HG03432 (cell line): ENCODE measurements around the gene MATN4.

Experiments
- ATAC-seq: cut with Tn5 transposase; IDR thresholded peaks from one replicate; pipeline ENCODE4 v1.9.1; 2021; ENCODE audit warnings: mild to moderate bottlenecking, moderate library complexity; ENCODE audit not compliant: unreplicated experiment

Gene MATN4

GRCh38 chr20:45341939-45342854, 34.1 kb upstream of the MATN4 start:
- no peak for ATAC-seq

GRCh38 chr20:45341579-45341938, 33.5 kb upstream of the MATN4 start:
- ATAC-seq = no peak

DNA sequence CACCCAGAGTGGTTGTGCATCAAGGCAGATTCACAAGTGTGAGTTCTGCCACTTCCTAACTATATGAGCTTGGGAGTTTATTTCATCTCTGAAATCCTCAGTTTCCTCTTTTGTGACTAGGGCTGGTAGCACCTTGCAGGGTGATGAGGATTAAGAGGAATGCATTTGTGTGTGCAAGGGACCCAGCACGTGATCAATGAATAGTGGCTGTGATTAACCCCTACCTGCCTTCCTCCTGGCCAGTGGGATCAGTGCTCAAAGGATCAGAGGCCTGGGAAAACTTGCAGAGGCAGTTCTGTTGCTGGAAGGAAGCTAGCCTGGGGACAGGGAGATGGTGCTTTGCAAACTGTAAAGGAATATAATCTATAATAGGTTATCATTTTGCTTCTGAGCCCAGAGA, 32.9 kb upstream of the MATN4 start:
- no peak for ATAC-seq

GRCh38 chr20:45340236-45340847, 32.2 kb upstream of the MATN4 start:
- no peak for ATAC-seq

DNA sequence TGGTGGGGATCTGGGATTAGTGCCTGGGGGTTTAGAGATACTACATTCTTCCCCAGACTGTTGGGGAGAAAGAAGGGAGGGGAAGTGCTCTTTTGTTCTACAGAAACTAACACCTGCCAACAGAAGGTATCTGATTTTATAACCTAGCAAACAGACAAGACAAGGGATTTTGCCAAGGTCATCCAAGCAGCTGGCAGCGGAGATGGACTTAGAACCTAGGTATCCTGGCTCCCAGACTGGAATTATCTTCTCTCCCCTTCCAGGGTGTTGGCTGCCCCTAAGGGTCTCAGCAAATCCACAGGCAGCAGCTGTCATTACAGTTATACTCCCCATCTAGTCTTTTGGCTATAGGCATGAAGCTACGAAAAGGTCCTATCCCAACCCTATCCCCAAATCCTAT, 31.7 kb upstream of the MATN4 start:
- no peak for ATAC-seq

DNA sequence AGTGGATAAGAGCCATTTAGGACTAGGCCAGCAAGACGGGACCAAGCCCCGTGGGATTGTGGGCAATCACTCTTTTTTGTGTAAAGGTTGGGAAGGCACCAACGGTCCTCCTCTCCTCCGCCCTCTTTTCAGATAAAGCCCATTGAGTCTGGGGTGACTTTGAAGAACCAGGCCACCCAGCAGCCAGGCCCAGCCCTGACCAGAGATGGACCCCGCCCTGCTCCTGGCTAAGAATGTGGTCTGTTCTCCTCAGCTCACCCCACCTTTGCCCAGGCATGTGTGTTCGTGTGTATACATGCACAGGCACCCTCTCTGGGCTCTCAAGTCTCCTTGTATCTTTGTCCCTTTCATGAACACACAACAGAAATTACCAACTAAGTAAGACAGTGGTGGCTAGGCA, 31.0 kb upstream of the MATN4 start:
- no peak for ATAC-seq

DNA sequence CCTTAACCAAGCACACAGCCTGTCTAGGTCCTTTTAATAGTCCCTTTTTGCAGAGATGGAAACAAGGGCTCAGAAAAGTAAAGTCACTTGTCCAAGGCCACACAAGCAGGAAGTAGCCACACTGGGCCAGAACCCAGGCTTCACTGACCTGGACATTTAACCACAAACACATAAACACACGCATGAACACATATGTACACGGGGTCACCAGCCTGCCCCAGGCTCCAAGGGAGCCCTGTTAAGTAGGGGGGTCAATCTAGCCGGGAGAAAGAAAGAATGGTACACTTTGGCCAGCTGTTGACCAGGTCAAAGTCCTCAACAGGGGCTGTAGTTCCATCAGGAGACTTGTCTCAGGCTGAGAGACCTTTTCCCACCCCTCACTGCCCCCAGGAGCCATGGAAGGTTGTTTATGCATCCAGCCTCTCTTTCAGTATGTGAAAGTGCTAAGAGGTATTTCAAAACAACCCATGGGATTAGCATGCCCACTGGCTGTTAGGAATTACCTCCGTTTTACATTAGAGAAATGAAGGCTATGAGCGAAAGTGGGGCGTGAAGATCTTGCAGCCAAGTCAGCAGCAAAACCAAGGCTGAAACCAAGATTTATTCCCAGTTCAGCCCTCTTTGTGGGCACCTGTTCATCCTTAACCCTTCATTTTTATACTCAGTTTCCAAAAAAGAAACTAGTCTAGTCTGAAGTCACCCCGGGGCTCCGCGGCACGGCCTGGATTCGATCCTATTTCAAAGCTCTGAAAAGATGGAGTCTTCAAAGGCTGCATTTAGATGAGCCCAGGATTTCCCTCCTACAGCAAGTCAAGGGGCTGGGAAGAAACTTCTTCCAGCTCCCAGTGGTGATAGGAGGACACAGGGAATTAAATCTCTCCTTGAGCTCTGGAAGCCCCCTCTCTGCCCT, 30.3 kb upstream of the MATN4 start:
- no peak for ATAC-seq

DNA sequence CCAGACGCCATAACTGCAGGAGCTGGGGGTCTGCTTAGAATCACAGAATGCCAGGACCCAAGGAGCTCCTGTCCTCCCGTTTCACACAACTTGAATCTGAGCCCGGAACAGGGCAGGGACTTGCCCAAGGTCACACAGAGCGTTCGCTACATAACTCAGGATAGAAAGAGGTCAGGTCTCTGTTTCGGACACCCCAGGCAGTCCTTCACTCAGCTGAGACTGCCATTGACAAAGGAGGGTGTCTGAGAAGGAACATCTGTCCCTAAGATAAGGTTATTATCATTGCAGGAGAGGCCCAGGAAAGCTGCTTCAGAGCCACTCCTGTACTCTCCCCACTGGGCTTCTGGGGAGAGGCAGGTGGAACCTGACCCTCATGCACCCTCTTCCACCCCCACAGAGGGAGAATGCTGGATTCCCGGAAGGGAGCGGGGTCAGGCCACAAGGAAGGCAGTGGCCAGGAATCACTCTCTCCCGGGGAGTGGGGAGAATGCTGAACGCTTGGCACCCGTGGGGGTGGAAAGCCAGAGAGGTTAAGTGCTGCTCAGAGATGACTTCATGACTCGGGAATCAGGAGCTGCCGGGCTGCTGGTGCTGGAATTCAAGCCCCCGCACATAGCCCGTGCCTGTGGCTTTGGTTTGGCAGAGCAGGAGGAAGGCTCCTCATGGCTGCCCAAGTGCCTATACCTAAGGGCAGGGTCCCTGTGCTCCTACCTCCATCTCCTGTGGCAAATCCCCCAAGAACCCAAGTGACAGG, 29.4 kb upstream of the MATN4 start:
- no peak for ATAC-seq

GRCh38 chr20:45336530-45337366, 28.6 kb upstream of the MATN4 start:
- ATAC-seq = no peak

- no peak for ATAC-seq
Observed at GRCh38 chr20:45330476-45330875, 22.4 kb upstream of the MATN4 start.

DNA sequence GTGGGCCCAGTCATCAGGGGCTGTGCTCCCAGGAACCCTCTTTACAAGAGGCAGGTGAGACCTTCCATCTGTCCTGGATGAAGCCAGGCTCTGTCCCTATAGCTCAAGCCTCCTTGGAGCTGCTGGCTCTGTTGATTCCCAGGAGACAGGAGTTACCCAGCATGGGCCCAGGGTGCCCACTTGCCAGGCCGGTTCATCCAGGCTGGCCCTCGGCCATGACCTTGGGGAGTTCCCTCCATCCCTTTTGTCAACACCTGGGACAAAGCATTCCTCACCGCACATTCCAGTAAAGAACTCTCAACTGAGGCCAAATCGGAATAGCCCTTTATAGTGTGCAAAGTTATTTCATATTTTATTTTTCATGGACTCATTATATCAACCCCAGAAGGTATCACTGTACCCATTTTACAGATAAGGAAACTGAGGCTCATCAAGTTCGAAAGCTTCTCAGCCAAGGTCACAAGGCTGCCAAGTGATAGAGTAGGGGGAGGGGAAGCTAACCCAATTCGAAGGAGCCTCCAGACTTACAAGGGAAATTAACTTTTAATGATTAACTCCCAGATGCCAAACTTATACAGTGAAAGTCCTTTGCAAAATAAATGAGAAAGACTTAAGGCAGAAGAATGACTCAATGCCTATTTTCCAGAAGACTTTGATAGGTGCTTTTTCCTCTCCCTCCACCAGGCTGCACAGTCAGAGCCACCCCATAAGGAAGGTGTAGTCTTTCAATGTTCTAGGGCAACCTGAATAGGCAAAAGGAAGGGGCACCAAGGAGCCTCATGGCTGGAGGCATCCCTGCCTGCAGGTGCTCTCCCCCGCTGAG, 21.6 kb upstream of the MATN4 start:
- no peak for ATAC-seq

GRCh38 chr20:45328451-45328850, 20.4 kb upstream of the MATN4 start:
- no peak for ATAC-seq

DNA sequence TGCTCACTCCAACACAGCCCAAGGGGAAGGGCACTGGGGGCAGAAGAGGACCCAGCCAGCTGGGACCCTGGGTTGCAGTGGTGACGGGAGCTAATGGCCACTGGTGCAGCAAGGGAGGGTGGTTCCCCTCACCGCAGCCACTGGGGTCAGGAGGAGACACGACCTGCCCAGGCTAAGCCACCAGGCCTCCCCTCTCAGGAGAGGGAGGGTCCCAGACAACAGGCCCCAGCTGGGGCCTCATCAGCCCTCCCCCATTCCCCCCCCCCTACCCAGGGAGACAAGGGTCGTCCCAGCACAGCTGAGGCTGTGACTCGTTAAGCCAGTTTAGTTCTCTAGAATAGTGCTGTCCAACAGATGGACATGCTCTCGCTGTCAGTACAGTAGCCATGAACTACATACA, 17.3 kb upstream of the MATN4 start:
- ATAC-seq = no peak

GRCh38 chr20:45323731-45324130, 15.6 kb upstream of the MATN4 start:
- no peak for ATAC-seq

DNA sequence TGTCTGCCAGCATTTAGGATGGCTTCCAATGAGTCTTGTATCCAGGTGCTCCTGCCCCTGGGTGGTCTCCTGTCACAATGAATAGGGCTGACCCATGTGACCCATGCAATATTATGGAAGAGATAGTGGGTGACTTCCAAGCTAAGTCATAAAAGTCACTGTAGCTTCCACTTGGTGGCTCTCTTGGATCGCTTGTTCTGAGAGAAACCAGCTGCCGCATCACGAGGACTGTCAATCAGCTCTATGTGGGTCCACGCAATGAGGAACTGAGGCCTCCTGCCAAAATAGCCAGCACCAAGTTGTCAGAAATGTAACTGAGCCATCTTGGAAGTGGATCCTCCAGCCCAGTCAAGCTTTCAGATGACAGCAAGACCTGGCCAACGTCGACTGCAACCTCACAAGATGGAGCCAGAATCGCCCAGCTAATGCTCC, 14.9 kb upstream of the MATN4 start:
- no peak for ATAC-seq

- ATAC-seq = peak; percentile 82
Observed at GRCh38 chr20:45320948-45321595, 13.0 kb upstream of the MATN4 start.

- ATAC-seq = no peak
Observed at GRCh38 chr20:45318948-45319347, 10.8 kb upstream of the MATN4 start.

DNA sequence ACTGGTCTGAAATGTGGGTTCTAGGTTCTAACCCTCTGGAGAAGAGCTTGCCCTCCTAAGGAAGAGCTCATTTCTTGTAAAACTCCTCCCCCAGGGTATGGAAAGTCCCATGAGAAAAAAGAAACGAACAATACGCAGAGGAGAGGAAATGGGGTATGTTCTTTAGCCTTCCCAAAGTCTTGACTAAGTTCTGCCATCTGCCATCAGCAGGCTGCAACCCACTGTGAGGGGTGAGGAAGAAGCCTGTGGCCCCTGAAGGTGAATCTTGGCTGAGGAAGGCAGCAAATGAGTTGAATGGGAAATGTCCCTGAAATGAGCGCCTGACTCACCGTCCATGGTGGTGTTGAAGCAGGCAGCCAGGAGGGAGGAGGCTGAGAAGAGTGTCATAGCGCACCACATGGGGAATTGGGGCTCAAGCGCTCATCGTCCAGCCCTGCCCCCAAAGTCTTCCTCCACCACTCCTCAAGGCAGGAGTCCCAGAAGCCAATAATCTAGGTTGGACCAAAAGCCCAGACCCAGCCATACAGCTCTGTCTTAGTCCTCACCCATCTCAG, 10.4 kb upstream of the MATN4 start:
- no peak for ATAC-seq
